HCT116 (cell line): ENCODE data around the gene CACNG6. TPM values are rescaled to one million over a fixed set of nuclear protein-coding genes. Genes with fewer than 3 reads are reported as not detected.
A peak's percentile ranks its signal among the peaks of the same experiment; 100 is the strongest.

Experiments
- ATAC-seq: fragments of 200-7000 bp; cut with Tn5 transposase; 2 replicates; pipeline ENCODE4 v1.9.1; 2020; ENCODE audit warnings: mild to moderate bottlenecking, moderate library complexity
- BruUV-seq: library from RNA; stranded (reverse); fragments of 400-500 nt; replicated peaks from 2 replicates; lab custom pipeline; 2021; lab: Mats Ljungman, UMichigan
- CTCF ChIA-PET: fragments of 300-600 bp; sonication (Branson Sonifier 250); formaldehyde crosslinking; loops from one replicate; lab custom pipeline; 2021; ENCODE audit warnings: antibody characterized with exemption; lab: Charles Lee
- POLR2A ChIA-PET: fragments of 300-600, 350-600 bp; sonication (Branson Sonifier 250); formaldehyde crosslinking; loops from one replicate; lab custom pipeline; 2021; ENCODE audit warnings: antibody characterized with exemption; lab: Charles Lee
- RAD21 ChIA-PET, 2 experiments: fragments of 300-600 bp; sonication (Branson Sonifier 250); formaldehyde crosslinking; loops; one replicate each; lab custom pipeline; 2023; ENCODE audit warnings: low total read pairs in 2 of 2; ENCODE audit not compliant: uncharacterized antibody in 2 of 2, unreplicated experiment in 2 of 2, low non-redundant PET in 1 of 2; lab: Charles Lee
- DNase-seq: peaks from one replicate; pipeline ENCODE4 v3.0.0-alpha.2; 2010; ENCODE audit warnings: low read depth, low spot score
- H2AFZ ChIP-seq: fragments of 200-600 bp; shearing (Covaris generic), sonication (generic); 2 replicates; pipeline ENCODE4 v1.6.1; 2017; ENCODE audit warnings: low read depth, mixed run types, mixed read lengths, antibody characterized with exemption, low read length; ENCODE audit not compliant: poor library complexity, severe bottlenecking
- H3K27ac ChIP-seq: 2 replicates; pipeline ENCODE4 v1.5.1; 2012; ENCODE audit warnings: low read depth, low read length
- H3K27me3 ChIP-seq: fragments of 200-600 bp; sonication (generic); 2 replicates; pipeline ENCODE4 v1.6.1; 2016; ENCODE audit warnings: mixed run types, low read length, mixed read lengths; ENCODE audit not compliant: insufficient read depth
- H3K36me3 ChIP-seq, 2 experiments: fragments of 200-500 bp in 1 of 2; fragments of 200-600 bp in 1 of 2; sonication (Bioruptor generic) in 1 of 2; sonication (generic) in 1 of 2; 2 replicates each; pipeline versions ENCODE4 v1.5.1 to v1.6.1; 2014 to 2016; ENCODE audit warnings: low read length in 2 of 2, inconsistent platforms in 1 of 2, mixed read lengths in 1 of 2, mixed run types in 1 of 2; ENCODE audit not compliant: insufficient read depth in 2 of 2, control insufficient read depth in 1 of 2
- H3K4me1 ChIP-seq, 2 experiments: fragments of 200-600 bp in 1 of 2; sonication (generic) in 1 of 2; 2 replicates each; pipeline versions ENCODE4 v1.5.1 to v1.6.1; 2012 to 2017; ENCODE audit warnings: low read length in 2 of 2, inconsistent platforms in 1 of 2, mild to moderate bottlenecking in 1 of 2, mixed read lengths in 1 of 2, mixed run types in 1 of 2, moderate library complexity in 1 of 2; ENCODE audit not compliant: insufficient read depth in 2 of 2, control insufficient read depth in 1 of 2
- H3K4me2 ChIP-seq: fragments of 200-600 bp; sonication (generic); 2 replicates; pipeline ENCODE4 v1.6.1; 2017; ENCODE audit warnings: mixed run types, low read length, mixed read lengths
- H3K4me3 ChIP-seq, 2 experiments: fragments of 200-600 bp in 1 of 2; sonication (generic) in 1 of 2; replicated peaks in 1 of 2; 2 replicates each; pipeline ENCODE4 v1.5.1; 2011 to 2016; ENCODE audit warnings: low read length in 2 of 2, control low read depth in 1 of 2, low read depth in 1 of 2, mild to moderate bottlenecking in 1 of 2, mixed read lengths in 1 of 2, mixed run types in 1 of 2
- H3K79me2 ChIP-seq: fragments of 200-600 bp; sonication (generic); 2 replicates; pipeline ENCODE4 v1.6.1; 2017; ENCODE audit warnings: mild to moderate bottlenecking, mixed run types, low read length, moderate library complexity, mixed read lengths; ENCODE audit not compliant: insufficient read depth
- H3K9ac ChIP-seq: fragments of 200-600 bp; sonication (generic); 2 replicates; pipeline ENCODE4 v1.6.1; 2016; ENCODE audit warnings: low read length, mixed read lengths
- H3K9me2 ChIP-seq: fragments of 200-600 bp; sonication (generic), shearing (Covaris generic); 2 replicates; pipeline ENCODE4 v1.6.1; 2017; ENCODE audit warnings: mixed run types, mild to moderate bottlenecking, moderate library complexity; ENCODE audit not compliant: insufficient read depth
- H3K9me3 ChIP-seq, 2 experiments: fragments of 200-500 bp in 1 of 2; fragments of 200-600 bp in 1 of 2; sonication (Bioruptor generic) in 1 of 2; sonication (generic) in 1 of 2; 2 replicates each; pipeline ENCODE4 v1.6.1; 2014 to 2017; ENCODE audit warnings: low read length in 2 of 2, mixed read lengths in 2 of 2, inconsistent platforms in 1 of 2, low read depth in 1 of 2, mild to moderate bottlenecking in 1 of 2, mixed run types in 1 of 2, moderate library complexity in 1 of 2; ENCODE audit not compliant: control insufficient read depth in 1 of 2, insufficient read depth in 1 of 2
- H4K20me1 ChIP-seq: fragments of 200-600 bp; sonication (generic), shearing (Covaris generic); 2 replicates; pipeline ENCODE4 v1.6.1; 2017; ENCODE audit warnings: mixed run types, mild to moderate bottlenecking, moderate library complexity; ENCODE audit not compliant: insufficient read depth
- CBX3 ChIP-seq: IDR thresholded peaks from 2 replicates; pipeline ENCODE4 v1.6.1; 2012; ENCODE audit warnings: low read depth
- CEBPB ChIP-seq: IDR thresholded peaks from 2 replicates; pipeline ENCODE4 v1.6.1; 2012; ENCODE audit warnings: low read depth
- ELF1 ChIP-seq: IDR thresholded peaks from 2 replicates; pipeline ENCODE4 v1.6.1; 2012; ENCODE audit warnings: low read depth, borderline replicate concordance
- EZH2 ChIP-seq: fragments of 200-600 bp; sonication (generic); IDR thresholded peaks from 2 replicates; pipeline ENCODE4 v1.6.1; 2017; ENCODE audit warnings: antibody characterized with exemption, mixed run types
- EZH2phosphoT487 ChIP-seq: fragments of 200-600 bp; IDR thresholded peaks from 2 replicates; pipeline ENCODE4 v1.6.1; 2018; ENCODE audit warnings: antibody characterized with exemption, borderline replicate concordance
- FOSL1 ChIP-seq: IDR thresholded peaks from 2 replicates; pipeline ENCODE4 v1.6.1; 2012; ENCODE audit warnings: low read depth
- JUND ChIP-seq: IDR thresholded peaks from 2 replicates; pipeline ENCODE4 v1.6.1; 2012
- RAD21 ChIP-seq: IDR thresholded peaks from 2 replicates; pipeline ENCODE4 v1.6.1; 2012; ENCODE audit warnings: low read depth, mild to moderate bottlenecking
- REST ChIP-seq: IDR thresholded peaks from 2 replicates; pipeline ENCODE4 v1.6.1; 2012; ENCODE audit warnings: low read depth
- SIN3A ChIP-seq: IDR thresholded peaks from 2 replicates; pipeline ENCODE4 v1.6.1; 2012; ENCODE audit warnings: low read depth
- SP1 ChIP-seq: IDR thresholded peaks from 2 replicates; pipeline ENCODE4 v1.6.1; 2012; ENCODE audit warnings: low read depth
- TCF7L2 ChIP-seq: IDR thresholded peaks from 2 replicates; pipeline ENCODE4 v1.7.0; 2011; ENCODE audit warnings: borderline replicate concordance, inconsistent platforms; ENCODE audit not compliant: insufficient read depth, insufficient read length; ENCODE audit errors: extremely low read depth
- YY1 ChIP-seq: IDR thresholded peaks from 2 replicates; pipeline ENCODE4 v1.6.1; 2011; ENCODE audit warnings: low read length, low read depth, moderate library complexity, mild to moderate bottlenecking; ENCODE audit not compliant: insufficient replicate concordance; ENCODE audit errors: extremely low read depth
- ZFX ChIP-seq: fragments of 450-650 bp; IDR thresholded peaks from 2 replicates; pipeline ENCODE4 v1.6.1; 2017
- ZNF274 ChIP-seq: fragments of 200-500 bp; sonication (Bioruptor generic); IDR thresholded peaks from 2 replicates; pipeline ENCODE4 v1.6.1; 2014; ENCODE audit warnings: mild to moderate bottlenecking, low read depth, low read length, inconsistent platforms
- intact Hi-C: fragments of 100-400 bp; cut with micrococcal nuclease; formaldehyde crosslinking; loops from 2 replicates; pipeline ENCODE4 v1.10.0; 2022
- total RNA-seq: library from RNA; stranded (reverse); gene quantifications from one replicate; pipeline ENCODE4 v1.2.1, GENCODE V29; 2021; ENCODE audit not compliant: unreplicated experiment

CACNG6 gene
- total RNA-seq, 1 experiment from 2014 or later = 0.15 TPM

- H3K27ac ChIP-seq = no peak overlapping the region
- BruUV-seq = TSS peak; percentile 28
- H3K4me3 ChIP-seq = no peak overlapping the region
- H3K9me3 ChIP-seq = no peaks in the 10 kb centered on the region
- peaks cover 13 to 45% of the 10 kb centered on the region in 2 experiments for H3K4me1 ChIP-seq
- H2AFZ ChIP-seq = no peak overlapping the region
- H4K20me1 ChIP-seq = no peaks in the 10 kb centered on the region
- H3K36me3 ChIP-seq = no peaks in the 10 kb centered on the region
- CTCF ChIA-PET = no interaction called here
- DNase-seq = peak; percentile 40
- intact Hi-C loops = no loop called here
- no peaks in the 10 kb centered on the region for H3K9me2 ChIP-seq
- POLR2A ChIA-PET = interaction anchor here (0.6 kb wide), 1 partner anchor 110 kb away, joined by 4 read pairs; the partner anchor contains the start of gene MYADM
- no peak overlapping the region for H3K9ac ChIP-seq
- H3K27me3 ChIP-seq = no peaks in the 10 kb centered on the region
- peak overlapping the region; percentile 28; the same call in 1 of the 2 replicates for H3K4me2 ChIP-seq
- H3K79me2 ChIP-seq = no peaks in the 10 kb centered on the region
- no peak for ATAC-seq
- RAD21 ChIA-PET = no interaction called here
- TF ChIP-seq ZNF274 (no peak), EZH2phosphoT487 (no peak), CEBPB (no peak), RAD21 (no peak), SP1 (peak; percentile 62), EZH2 (no peak), ZFX (no peak)
Measured at GRCh38 chr19:53977991-53978731, 13.3 kb upstream of the CACNG6 start.

- intact Hi-C loops = no loop called here
- H3K9me2 ChIP-seq = no peaks in the 10 kb centered on the region
- no TSS peak for BruUV-seq
- no peaks in the 10 kb centered on the region for H3K27me3 ChIP-seq
- CTCF ChIA-PET = interaction anchor here (1.3 to 2.3 kb wide), 4 partner anchors 28 to 136 kb away, joined by 4 to 15 read pairs (median 9); no protein-coding TSS in a partner anchor
- peak overlapping the region; percentile 60 to 61 for H3K4me3 ChIP-seq
- H4K20me1 ChIP-seq = no peaks in the 10 kb centered on the region
- H2AFZ ChIP-seq = no peak overlapping the region
- peak overlapping the region; percentile 87 for H3K4me2 ChIP-seq
- peak overlapping the region; percentile 54 for H3K9ac ChIP-seq
- H3K9me3 ChIP-seq = no peaks in the 10 kb centered on the region
- no peaks in the 10 kb centered on the region for H3K79me2 ChIP-seq
- peaks cover 16 to 49% of the 10 kb centered on the region in 2 experiments for H3K4me1 ChIP-seq
- peak overlapping the region; percentile 94 for H3K27ac ChIP-seq
- POLR2A ChIA-PET = interaction anchor here (2.3 kb wide), 2 partner anchors 111 to 113 kb away, joined by 10 to 13 read pairs; partner anchors contain the start of gene MYADM
- no peaks in the 10 kb centered on the region for H3K36me3 ChIP-seq
- DNase-seq = no peak
- no peak for ATAC-seq
- RAD21 ChIA-PET = interaction anchor here in 1 of 2 experiments (0.7 kb wide), 1 partner anchor 170 kb away, joined by 3 read pairs; no protein-coding TSS in a partner anchor
- TF ChIP-seq RAD21 = no peak
- no peak for TF ChIP-seq ELF1
- no peak for TF ChIP-seq JUND
- TF ChIP-seq FOSL1 = no peak
- no peak for TF ChIP-seq ZFX
- TF ChIP-seq CBX3 = no peak
- TF ChIP-seq ZNF274 = no peak
- TF ChIP-seq SP1 = no peak
- no peak for TF ChIP-seq SIN3A
- TF ChIP-seq TCF7L2 = no peak
- TF ChIP-seq YY1 = no peak
- no peak for TF ChIP-seq REST
- TF ChIP-seq EZH2 = no peak
Measured at GRCh38 chr19:53978975-53979801, 12.2 kb upstream of the CACNG6 start.
